Thyroid gland (tissue), 4 donors: Measurements from ENCODE around the gene AFF3. TPM values are rescaled to one million over a fixed set of nuclear protein-coding genes. Genes with fewer than 3 reads are reported as not detected.
A peak's percentile ranks its signal among the peaks of the same experiment; 100 is the strongest.

Experiments
- DNase-seq, 2 donors: peaks; one replicate each; pipeline ENCODE4 v3.0.0-alpha.2; 2019
- H3K27ac ChIP-seq, 3 donors: fragments of 200-600 bp; sonication (generic); 1 replicate in 2 of 3; 2 replicates in 1 of 3; pipeline ENCODE4 v1.5.1; 2016 to 2019; ENCODE audit warnings: mild to moderate bottlenecking in 1 of 3, moderate library complexity in 1 of 3
- H3K27me3 ChIP-seq: fragments of 200-600 bp; sonication (generic); one replicate; pipeline ENCODE4 v1.5.1; 2019
- H3K36me3 ChIP-seq, 2 donors: fragments of 200-600 bp; sonication (generic); one replicate each; pipeline ENCODE4 v1.5.1; 2016 to 2019
- H3K4me1 ChIP-seq, 2 donors: fragments of 200-600 bp; sonication (generic); one replicate each; pipeline ENCODE4 v1.5.1; 2017 to 2019
- H3K4me3 ChIP-seq, 3 donors: fragments of 200-600 bp; sonication (generic); replicated peaks in 1 of 3; 1 replicate in 2 of 3; 2 replicates in 1 of 3; pipeline ENCODE4 v1.5.1; 2016; ENCODE audit warnings: mild to moderate bottlenecking in 1 of 3
- H3K9me3 ChIP-seq: fragments of 200-600 bp; sonication (generic); one replicate; pipeline ENCODE4 v1.5.1; 2017
- POLR2A ChIP-seq, 2 donors: fragments of 450-650 bp; IDR thresholded peaks; one replicate each; pipeline ENCODE4 v1.6.1; 2017; ENCODE audit warnings: antibody characterized with exemption in 2 of 2, mild to moderate bottlenecking in 2 of 2, moderate library complexity in 1 of 2
- WGBS, 2 donors: methylation state at CpG; one replicate each; pipeline ENCODE4 v1.1.5; 2017; 5-methylcytosine and 5-hydroxymethylcytosine counted together
- intact Hi-C: fragments of 100-400 bp; cut with DNase I; formaldehyde crosslinking; loops from one replicate; pipeline ENCODE4 v1.15.1; 2023
- total RNA-seq, 4 donors: library from RNA; depleted of rRNA; stranded (reverse); fragments of >200 nt; gene quantifications; one replicate each; pipeline ENCODE4 v1.2.3, GENCODE V29; 2016
- TF ChIP-seq, protein P1 (sequence below), 6 experiments: fragments of 200-600 bp in 3 of 6; fragments of 450-650 bp in 3 of 6; sonication (generic) in 3 of 6; IDR thresholded peaks; one replicate each; pipeline ENCODE4 v1.5.1; 2016 to 2019; ENCODE audit warnings: antibody characterized with exemption in 6 of 6, mild to moderate bottlenecking in 2 of 6, inconsistent platforms in 1 of 6, moderate library complexity in 1 of 6

The AFF3 gene
- total RNA-seq, 4 donors from 2014 or later = 0.54 to 2.6 (median 1.1) TPM

DNA sequence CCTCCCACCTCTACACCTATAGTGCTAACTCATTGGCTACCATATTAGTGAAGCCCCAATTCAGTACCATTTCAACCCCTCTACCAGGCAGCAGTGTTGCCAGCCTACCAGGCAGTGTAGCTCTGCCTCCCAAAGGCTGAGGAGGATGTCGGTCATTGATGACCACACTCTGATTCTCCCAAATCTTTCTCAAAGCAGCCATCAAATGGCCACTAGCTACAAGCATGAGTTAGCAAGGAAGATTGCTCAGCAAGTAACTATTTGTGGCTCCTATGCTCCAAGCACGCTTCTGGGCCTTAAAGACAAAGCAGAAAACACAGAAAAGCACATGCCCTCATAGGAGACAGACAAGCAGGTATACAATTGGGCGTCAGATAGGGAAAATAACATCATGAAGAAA, 42.7 kb upstream of the AFF3 start:
- no peak overlapping the region for H3K4me3 ChIP-seq
- DNase-seq = no peak
- TF ChIP-seq, protein P1, sequence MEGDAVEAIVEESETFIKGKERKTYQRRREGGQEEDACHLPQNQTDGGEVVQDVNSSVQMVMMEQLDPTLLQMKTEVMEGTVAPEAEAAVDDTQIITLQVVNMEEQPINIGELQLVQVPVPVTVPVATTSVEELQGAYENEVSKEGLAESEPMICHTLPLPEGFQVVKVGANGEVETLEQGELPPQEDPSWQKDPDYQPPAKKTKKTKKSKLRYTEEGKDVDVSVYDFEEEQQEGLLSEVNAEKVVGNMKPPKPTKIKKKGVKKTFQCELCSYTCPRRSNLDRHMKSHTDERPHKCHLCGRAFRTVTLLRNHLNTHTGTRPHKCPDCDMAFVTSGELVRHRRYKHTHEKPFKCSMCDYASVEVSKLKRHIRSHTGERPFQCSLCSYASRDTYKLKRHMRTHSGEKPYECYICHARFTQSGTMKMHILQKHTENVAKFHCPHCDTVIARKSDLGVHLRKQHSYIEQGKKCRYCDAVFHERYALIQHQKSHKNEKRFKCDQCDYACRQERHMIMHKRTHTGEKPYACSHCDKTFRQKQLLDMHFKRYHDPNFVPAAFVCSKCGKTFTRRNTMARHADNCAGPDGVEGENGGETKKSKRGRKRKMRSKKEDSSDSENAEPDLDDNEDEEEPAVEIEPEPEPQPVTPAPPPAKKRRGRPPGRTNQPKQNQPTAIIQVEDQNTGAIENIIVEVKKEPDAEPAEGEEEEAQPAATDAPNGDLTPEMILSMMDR (IDR thresholded peaks at IDR 0.05) = no peak
- no peak for TF ChIP-seq POLR2A (IDR thresholded peaks at IDR 0.05)
- H3K9me3 ChIP-seq = no peaks in the 10 kb centered on the region
- peaks cover 5 to 9% of the 10 kb centered on the region in 2 donors for H3K4me1 ChIP-seq
- no peaks in the 10 kb centered on the region for H3K36me3 ChIP-seq
- 82 to 93% methylated on average over 3 of the region's 3 CpGs for WGBS, 2 donors
- no peak overlapping the region for H3K27ac ChIP-seq
- intact Hi-C loops = no loop called here
- H3K27me3 ChIP-seq = no peaks in the 10 kb centered on the region

- H3K4me1 ChIP-seq = peaks cover 5 to 9% of the 10 kb centered on the region in 2 donors
- no peak overlapping the region for H3K27ac ChIP-seq
- WGBS, 2 donors = 85 to 87% methylated on average over 4 of the region's 4 CpGs
- no peak for DNase-seq
- TF ChIP-seq POLR2A (IDR thresholded peaks at IDR 0.05) = no peak
- TF ChIP-seq, protein P1 (IDR thresholded peaks at IDR 0.05) = no peak
- no peaks in the 10 kb centered on the region for H3K27me3 ChIP-seq
- no peaks in the 10 kb centered on the region for H3K36me3 ChIP-seq
- intact Hi-C loops = no loop called here
- H3K4me3 ChIP-seq = no peak overlapping the region
- no peaks in the 10 kb centered on the region for H3K9me3 ChIP-seq
Observed at GRCh38 chr2:100184055-100184737, 41.8 kb upstream of the AFF3 start.

- Histone ChIP-seq H3K9me3 (no peaks in the 10 kb centered on the region), H3K4me1 (peaks cover 5 to 9% of the 10 kb centered on the region in 2 donors), H3K27ac (no peak overlapping the region), H3K4me3 (no peak overlapping the region), H3K36me3 (no peaks in the 10 kb centered on the region), H3K27me3 (no peaks in the 10 kb centered on the region)
- intact Hi-C loops = no loop called here
- WGBS, 2 donors = 41 to 43% methylated on average over 20 to 21 of the region's 21 CpGs
- peak; percentile 67 to 81 for DNase-seq
- TF ChIP-seq, protein P1 (IDR thresholded peaks at IDR 0.05) = no peak
- no peak for TF ChIP-seq POLR2A (IDR thresholded peaks at IDR 0.05)
Observed at GRCh38 chr2:100182494-100183361, 40.3 kb upstream of the AFF3 start.

DNA sequence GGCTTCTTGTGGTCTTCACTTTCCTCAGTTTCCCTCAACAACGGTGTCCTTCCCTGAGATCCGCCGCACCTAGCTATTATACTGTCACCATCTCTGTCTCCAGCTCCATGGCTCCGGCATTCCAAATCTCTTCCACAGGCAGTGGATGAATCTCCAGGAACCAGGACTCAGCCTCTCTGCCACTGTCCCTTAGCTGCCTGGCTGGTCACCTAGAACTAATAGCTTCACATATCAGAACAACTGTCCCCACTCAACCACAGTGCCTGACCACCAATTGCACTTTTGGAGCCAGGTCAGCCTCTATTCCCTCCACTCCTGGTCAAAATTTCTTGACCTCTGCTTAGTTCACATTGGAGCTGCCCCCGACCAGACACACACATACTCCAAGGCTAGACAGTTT, 38.1 kb upstream of the AFF3 start:
- Histone ChIP-seq H3K9me3 (no peaks in the 10 kb centered on the region), H3K27me3 (no peaks in the 10 kb centered on the region), H3K36me3 (no peaks in the 10 kb centered on the region), H3K27ac (no peak overlapping the region), H3K4me1 (peaks cover 5 to 9% of the 10 kb centered on the region in 2 donors), H3K4me3 (no peak overlapping the region)
- intact Hi-C loops = no loop called here
- 84 to 96% methylated on average over 5 of the region's 5 CpGs for WGBS, 2 donors
- DNase-seq = peak; percentile 6 to 11
- no peak for TF ChIP-seq POLR2A (IDR thresholded peaks at IDR 0.05)
- TF ChIP-seq, protein P1 (IDR thresholded peaks at IDR 0.05) = no peak

GRCh38 chr2:100179806-100180205, 37.4 kb upstream of the AFF3 start:
- Histone ChIP-seq H3K27me3 (no peaks in the 10 kb centered on the region), H3K4me1 (peaks cover 5 to 9% of the 10 kb centered on the region in 2 donors), H3K27ac (no peak overlapping the region), H3K9me3 (no peaks in the 10 kb centered on the region), H3K36me3 (no peaks in the 10 kb centered on the region), H3K4me3 (no peak overlapping the region)
- DNase-seq = no peak
- WGBS, 2 donors = 87 to 88% methylated on average over 2 of the region's 2 CpGs
- TF ChIP-seq POLR2A (IDR thresholded peaks at IDR 0.05) = no peak
- TF ChIP-seq, protein P1 (IDR thresholded peaks at IDR 0.05) = no peak
- intact Hi-C loops = no loop called here
